Erythroblast (primary cell): ENCODE data around the gene AGPS.
"Not testable (repeated sequence)": the region's sequence is repeated elsewhere in the genome, so short reads cannot be mapped to it uniquely, and the experiment has no call there.

ENCODE experiments used
- GATA1 ChIP-seq: IDR thresholded peaks from 2 replicates; pipeline ENCODE4 v1.6.1; 2011; ENCODE audit warnings: low read depth, mild to moderate bottlenecking, control low read depth, low read length, moderate library complexity
- POLR2A ChIP-seq: IDR thresholded peaks from 2 replicates; pipeline ENCODE4 v1.6.1; 2011; ENCODE audit warnings: mild to moderate bottlenecking, low read length

GRCh38 chr2:177410629-177411028, 18.1 kb downstream of the AGPS start:
- not testable (repeated sequence) for TF ChIP-seq POLR2A, GATA1
